A673 (cell line): ENCODE data around the gene ATP2B2. TPM values are rescaled to one million over a fixed set of nuclear protein-coding genes. Genes with fewer than 3 reads are reported as not detected.

Source experiments
- BruUV-seq: library from RNA; stranded (reverse); fragments of 400-500 nt; replicated peaks from 2 replicates; lab custom pipeline; 2021; lab: Mats Ljungman, UMichigan
- CTCF ChIA-PET: fragments of 300-600 bp; sonication (Branson Sonifier 250); formaldehyde crosslinking; loops from one replicate; lab custom pipeline; 2022; ENCODE audit warnings: antibody characterized with exemption; lab: Charles Lee
- POLR2A ChIA-PET: fragments of 300-600 bp; sonication (Branson Sonifier 250); formaldehyde crosslinking; loops from one replicate; lab custom pipeline; 2022; ENCODE audit warnings: antibody characterized with exemption; ENCODE audit not compliant: low non-redundant PET; lab: Charles Lee
- DNase-seq: peaks from one replicate; pipeline ENCODE4 v3.0.0-alpha.2; 2015; ENCODE audit warnings: low spot score
- H3K27ac ChIP-seq: fragments of 200-600 bp; sonication (generic); 2 replicates; pipeline ENCODE4 v1.5.1; 2016; ENCODE audit warnings: mixed run types, low read depth, mild to moderate bottlenecking, mixed read lengths, antibody characterized with exemption, low read length; ENCODE audit not compliant: poor library complexity, severe bottlenecking
- H3K27me3 ChIP-seq: fragments of 200-600 bp; sonication (generic); replicated peaks from 2 replicates; pipeline ENCODE4 v1.6.1; 2017; ENCODE audit warnings: mixed run types, low read depth, mild to moderate bottlenecking, mixed read lengths, antibody characterized with exemption, low read length; ENCODE audit not compliant: insufficient read depth, poor library complexity
- H3K36me3 ChIP-seq: fragments of 200-600 bp; sonication (generic); 2 replicates; pipeline ENCODE4 v1.6.1; 2016; ENCODE audit warnings: mixed run types, mild to moderate bottlenecking, mixed read lengths, antibody characterized with exemption, low read length; ENCODE audit not compliant: insufficient read depth, poor library complexity, severe bottlenecking
- H3K4me1 ChIP-seq: fragments of 200-600 bp; sonication (generic); 2 replicates; pipeline ENCODE4 v1.6.1; 2017; ENCODE audit warnings: mixed run types, mild to moderate bottlenecking, mixed read lengths, antibody characterized with exemption, low read length; ENCODE audit not compliant: insufficient read depth, poor library complexity, severe bottlenecking
- H3K4me3 ChIP-seq: fragments of 200-600 bp; sonication (generic); 2 replicates; pipeline ENCODE4 v1.5.1; 2016; ENCODE audit warnings: low read depth, mixed run types, mild to moderate bottlenecking, mixed read lengths, low read length; ENCODE audit not compliant: poor library complexity, severe bottlenecking
- H3K9me3 ChIP-seq: fragments of 200-600 bp; sonication (generic); 2 replicates; pipeline ENCODE4 v1.6.1; 2016; ENCODE audit warnings: mixed run types, low read depth, mild to moderate bottlenecking, mixed read lengths, antibody characterized with exemption, low read length; ENCODE audit not compliant: poor library complexity, severe bottlenecking
- EZH2 ChIP-seq: fragments of 200-600 bp; sonication (generic); IDR thresholded peaks from 2 replicates; pipeline ENCODE4 v1.6.1; 2017; ENCODE audit warnings: borderline replicate concordance, low read depth, mild to moderate bottlenecking, mixed read lengths, antibody characterized with exemption, low read length; ENCODE audit not compliant: poor library complexity, severe bottlenecking
- intact Hi-C: fragments of 100-400 bp; cut with micrococcal nuclease; formaldehyde crosslinking; loops from one replicate; pipeline ENCODE4 v1.10.0; 2022; ENCODE audit not compliant: unreplicated experiment
- total RNA-seq: library from RNA; stranded (reverse); gene quantifications from 2 replicates; pipeline ENCODE4 v1.2.3, GENCODE V29; 2021
- TF ChIP-seq, protein P1 (sequence below): fragments of 300-800, 200-600 bp; sonication (generic); conservative IDR thresholded peaks from 2 replicates; pipeline ENCODE4 v1.5.1; 2017; ENCODE audit warnings: low read depth, mild to moderate bottlenecking, antibody characterized with exemption, low read length, moderate library complexity, mixed read lengths

The ATP2B2 gene
- total RNA-seq, 1 experiment from 2014 or later = 0.17 TPM

DNA sequence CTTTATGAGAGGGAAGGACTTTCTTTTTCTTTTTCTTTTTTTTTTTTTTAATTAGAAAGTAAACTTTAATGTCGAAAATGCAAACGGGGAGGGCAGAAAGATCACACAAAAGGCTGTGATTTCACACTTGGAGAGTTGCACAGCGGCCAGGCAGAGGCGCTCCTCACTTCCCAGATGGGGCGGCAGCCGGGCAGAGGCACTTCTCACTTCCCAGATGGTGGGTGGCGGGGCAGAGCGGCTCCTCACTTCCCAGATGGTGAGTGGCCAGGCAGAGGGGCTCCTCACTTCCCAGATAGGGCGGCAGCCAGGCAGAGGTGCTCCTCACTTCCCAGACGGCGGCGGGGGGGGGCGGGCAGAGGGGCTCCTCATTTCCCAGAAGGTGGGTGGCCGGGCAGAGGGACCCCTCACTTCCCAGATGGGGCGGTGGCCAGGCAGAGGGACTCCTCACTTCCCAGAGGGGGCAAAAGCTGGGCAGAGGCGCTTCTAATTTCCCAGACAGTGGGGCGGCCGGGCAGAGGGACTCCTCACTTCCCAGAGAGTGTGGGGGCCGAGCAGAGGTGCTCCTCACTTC lies 88.6 kb downstream of the ATP2B2 start:
- DNase-seq = no peak
- H3K4me1 ChIP-seq = no peaks in the 10 kb centered on the region
- no TSS peak for BruUV-seq
- H3K27ac ChIP-seq = no peak overlapping the region
- ChIA-PET CTCF (interaction anchor here (1.3 kb wide), 1 partner anchor 322 kb away, joined by 4 read pairs; no protein-coding TSS in a partner anchor), POLR2A (no interaction called here)
- no peaks in the 10 kb centered on the region for H3K36me3 ChIP-seq
- H3K27me3 ChIP-seq = peaks cover 5% of the 10 kb centered on the region
- no peak for TF ChIP-seq EZH2
- TF ChIP-seq, protein P1, sequence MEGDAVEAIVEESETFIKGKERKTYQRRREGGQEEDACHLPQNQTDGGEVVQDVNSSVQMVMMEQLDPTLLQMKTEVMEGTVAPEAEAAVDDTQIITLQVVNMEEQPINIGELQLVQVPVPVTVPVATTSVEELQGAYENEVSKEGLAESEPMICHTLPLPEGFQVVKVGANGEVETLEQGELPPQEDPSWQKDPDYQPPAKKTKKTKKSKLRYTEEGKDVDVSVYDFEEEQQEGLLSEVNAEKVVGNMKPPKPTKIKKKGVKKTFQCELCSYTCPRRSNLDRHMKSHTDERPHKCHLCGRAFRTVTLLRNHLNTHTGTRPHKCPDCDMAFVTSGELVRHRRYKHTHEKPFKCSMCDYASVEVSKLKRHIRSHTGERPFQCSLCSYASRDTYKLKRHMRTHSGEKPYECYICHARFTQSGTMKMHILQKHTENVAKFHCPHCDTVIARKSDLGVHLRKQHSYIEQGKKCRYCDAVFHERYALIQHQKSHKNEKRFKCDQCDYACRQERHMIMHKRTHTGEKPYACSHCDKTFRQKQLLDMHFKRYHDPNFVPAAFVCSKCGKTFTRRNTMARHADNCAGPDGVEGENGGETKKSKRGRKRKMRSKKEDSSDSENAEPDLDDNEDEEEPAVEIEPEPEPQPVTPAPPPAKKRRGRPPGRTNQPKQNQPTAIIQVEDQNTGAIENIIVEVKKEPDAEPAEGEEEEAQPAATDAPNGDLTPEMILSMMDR = no peak
- no peak overlapping the region for H3K4me3 ChIP-seq
- no peaks in the 10 kb centered on the region for H3K9me3 ChIP-seq
- intact Hi-C loops = no loop called here

DNA sequence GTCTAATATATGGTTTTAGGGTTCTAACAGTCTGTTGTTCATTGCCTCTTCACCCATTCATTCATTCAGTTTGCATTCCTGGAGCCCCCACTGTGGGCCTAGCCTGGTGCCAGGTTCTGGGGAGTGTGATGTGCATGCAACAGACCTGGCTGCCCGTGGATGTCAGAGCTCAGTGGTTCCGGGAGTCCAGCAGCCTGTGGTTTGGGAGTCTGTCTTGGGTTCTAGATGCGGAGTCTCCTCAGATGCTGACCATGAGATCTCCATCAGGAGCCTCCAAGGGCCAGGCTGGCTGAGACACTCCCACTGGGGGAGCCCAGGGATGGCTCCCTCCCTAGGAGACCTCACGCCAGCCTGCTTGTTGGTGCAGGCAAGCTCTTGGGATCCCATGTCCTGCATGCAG lies 92.3 kb downstream of the ATP2B2 start:
- no TSS peak for BruUV-seq
- CTCF ChIA-PET = no interaction called here
- POLR2A ChIA-PET = no interaction called here
- Histone ChIP-seq H3K9me3 (no peaks in the 10 kb centered on the region), H3K27me3 (peaks cover 5% of the 10 kb centered on the region), H3K4me1 (no peaks in the 10 kb centered on the region), H3K36me3 (no peaks in the 10 kb centered on the region), H3K4me3 (no peak overlapping the region), H3K27ac (no peak overlapping the region)
- no peak for DNase-seq
- TF ChIP-seq EZH2 = no peak
- TF ChIP-seq, protein P1 = no peak
- intact Hi-C loops = no loop called here

DNA sequence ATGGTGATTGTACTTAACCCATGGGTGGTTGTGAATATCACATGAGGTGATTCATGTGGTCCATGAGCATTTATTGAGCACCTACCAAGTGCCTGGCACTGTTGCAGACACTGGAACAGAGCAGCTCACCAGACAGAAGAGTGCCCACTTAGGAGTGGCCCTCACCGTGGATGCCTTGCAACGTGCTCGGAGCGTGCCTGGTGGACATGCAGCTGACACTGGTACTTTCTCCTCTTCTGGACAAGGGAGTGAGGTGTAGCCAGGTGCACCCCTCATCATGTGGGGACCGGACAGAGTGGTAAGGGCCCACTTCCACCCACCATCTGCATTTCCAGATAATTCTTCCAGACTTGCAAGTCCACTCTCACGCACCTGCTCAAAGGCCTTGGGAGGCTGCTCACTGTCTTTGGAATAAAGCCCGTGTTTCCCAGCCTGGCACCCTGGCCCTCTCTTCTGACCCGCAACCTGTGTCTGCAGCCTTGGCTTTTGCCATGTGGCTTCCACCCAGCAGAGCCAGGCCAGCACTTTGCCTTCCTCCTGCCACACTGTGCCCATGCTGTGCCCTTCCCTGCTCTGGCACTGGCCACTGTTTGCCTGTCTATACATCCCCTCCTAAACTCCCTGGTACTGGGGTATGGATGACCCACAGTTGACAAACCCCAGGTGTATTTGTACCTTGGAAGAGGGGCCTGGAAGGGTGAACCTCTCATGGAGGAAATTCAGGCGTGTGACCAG lies 93.6 kb downstream of the ATP2B2 start:
- CTCF ChIA-PET = no interaction called here
- Histone ChIP-seq H3K4me3 (no peak overlapping the region), H3K4me1 (no peaks in the 10 kb centered on the region), H3K27me3 (peaks cover 5% of the 10 kb centered on the region), H3K27ac (no peak overlapping the region), H3K36me3 (no peaks in the 10 kb centered on the region), H3K9me3 (no peaks in the 10 kb centered on the region)
- POLR2A ChIA-PET = no interaction called here
- TF ChIP-seq, protein P1 = no peak
- TF ChIP-seq EZH2 = no peak
- no peak for DNase-seq
- BruUV-seq = no TSS peak
- intact Hi-C loops = no loop called here
